Activated CD8-positive, alpha-beta memory T cell treated with anti-CD3 and anti-CD28 coated beads for 48 hours (primary cell): ENCODE measurements around the gene SPACA7.
"Not testable (repeated sequence)": the region's sequence is repeated elsewhere in the genome, so short reads cannot be mapped to it uniquely, and the experiment has no call there.

Source experiments
- DNase-seq, 3 experiments: peaks; one replicate each; pipeline ENCODE4 v3.0.0-alpha.2; 2020; ENCODE audit warnings: low read depth in 2 of 3, low spot score in 2 of 3

The SPACA7 gene

DNA sequence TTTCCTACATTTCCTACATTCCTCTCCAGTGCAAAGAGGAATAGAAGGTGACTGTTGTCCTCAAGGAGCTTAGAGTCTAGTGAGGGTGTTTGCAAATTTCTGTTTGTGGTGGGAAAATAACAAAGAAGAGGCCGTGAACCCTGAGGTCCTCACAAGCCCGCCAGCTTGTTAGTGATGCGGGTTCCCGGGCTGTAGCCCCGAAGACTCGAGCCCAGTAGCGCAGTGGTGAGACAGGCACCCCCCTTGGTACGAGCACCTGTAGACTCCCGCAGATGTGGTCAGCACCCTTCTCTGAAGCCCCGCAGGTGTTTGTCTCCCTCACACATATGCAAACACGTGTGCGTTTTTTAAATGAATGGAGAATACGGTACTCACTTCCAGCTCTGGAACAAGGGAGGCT is 26.5 kb upstream of the SPACA7 start:
- DNase-seq = no peak

DNA sequence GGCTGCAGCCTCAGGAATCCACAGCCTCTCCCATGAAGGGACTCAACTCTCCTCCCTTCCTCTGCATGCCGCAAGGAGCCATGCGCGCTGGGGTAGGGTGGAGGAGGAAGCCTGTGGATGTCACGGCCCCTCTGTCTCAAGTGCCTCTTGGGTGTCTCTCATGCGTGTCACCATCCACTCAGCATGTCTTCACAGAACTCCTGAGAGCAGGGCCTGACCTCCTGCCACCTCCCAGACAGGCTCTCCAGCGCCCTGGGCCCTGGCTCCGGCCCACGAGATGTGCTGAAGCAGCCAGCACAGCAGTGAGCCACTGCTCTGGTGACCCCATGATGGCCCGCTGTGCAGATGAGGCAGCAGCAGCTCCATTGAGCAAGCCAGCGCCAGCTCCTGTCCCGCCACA is 25.9 kb upstream of the SPACA7 start:
- no peak for DNase-seq

GRCh38 chr13:112351825-112352224 is 24.3 kb upstream of the SPACA7 start:
- DNase-seq = no peak

GRCh38 chr13:112353856-112354255 is 22.3 kb upstream of the SPACA7 start:
- DNase-seq = no peak

DNA sequence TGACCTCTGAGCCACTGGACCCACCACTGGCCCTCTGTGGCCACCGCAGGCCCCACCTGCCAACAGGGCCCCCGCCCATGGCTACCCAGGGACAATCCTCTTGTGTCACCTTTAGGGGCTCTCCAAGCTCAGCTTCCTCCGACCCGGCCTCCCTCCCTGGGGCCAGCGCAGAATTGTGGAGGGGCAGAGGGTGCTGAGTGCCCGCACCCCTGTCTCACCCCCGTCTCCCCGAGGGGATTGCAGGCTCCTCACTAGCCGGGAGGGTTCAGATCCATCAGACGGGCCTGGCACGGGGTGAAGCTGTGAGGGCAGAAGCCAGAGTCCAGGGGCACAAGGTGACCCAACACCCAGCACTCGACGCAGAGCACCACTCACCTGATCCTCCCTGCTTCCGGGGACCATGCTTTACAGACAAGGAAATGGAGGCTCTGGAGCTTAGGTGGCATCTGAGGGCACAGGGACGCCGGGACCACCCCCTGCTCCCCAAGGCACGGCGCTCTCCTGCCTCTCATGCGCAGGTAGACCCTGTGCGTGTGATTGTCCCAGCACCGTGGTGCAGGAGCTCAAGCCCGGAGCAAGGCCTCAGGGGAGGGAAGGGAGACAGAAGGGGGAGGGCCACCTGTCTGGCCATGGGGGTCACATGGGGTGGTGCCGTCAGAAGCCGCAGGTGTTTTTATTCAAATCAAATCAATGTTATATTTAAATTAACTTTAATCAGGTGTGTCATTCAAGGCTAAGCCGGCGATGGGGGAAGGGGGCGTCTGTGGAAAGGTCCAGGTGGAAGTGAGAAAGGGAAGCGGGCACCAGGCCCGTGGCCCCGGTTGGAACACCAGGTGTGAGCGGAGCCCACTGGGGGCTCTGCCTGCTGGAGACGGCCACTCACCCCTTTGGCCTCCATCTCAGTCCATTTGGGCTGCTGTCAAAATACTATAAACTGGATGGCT is 21.6 kb upstream of the SPACA7 start:
- DNase-seq = no peak

DNA sequence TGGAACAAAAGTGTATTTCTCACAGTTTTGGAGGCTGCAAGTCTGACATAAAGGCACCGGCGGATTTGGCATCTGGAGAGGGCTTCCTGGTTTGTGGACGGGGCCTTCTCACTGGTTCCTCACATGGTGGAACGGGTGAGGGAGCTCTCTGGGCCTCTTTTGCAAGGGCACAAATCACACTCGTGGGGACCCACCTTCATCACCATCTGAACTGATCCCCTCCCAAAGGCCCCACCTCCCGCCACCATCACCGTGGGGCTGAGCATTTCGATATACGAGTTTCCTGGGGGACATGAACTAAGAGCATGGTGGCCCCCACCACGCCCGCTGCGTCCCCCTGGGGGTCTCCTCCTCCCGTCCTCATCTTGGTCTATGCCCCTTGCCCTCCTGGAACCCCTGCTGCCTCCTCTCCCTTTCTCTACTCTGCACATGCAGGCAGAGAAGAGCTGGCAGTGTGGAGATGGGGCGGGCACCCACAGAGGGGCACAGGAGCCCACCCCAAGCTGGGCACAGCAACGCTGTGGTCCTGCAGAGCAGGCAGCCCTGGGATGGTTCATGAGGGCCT is 20.8 kb upstream of the SPACA7 start:
- DNase-seq = no peak

DNA sequence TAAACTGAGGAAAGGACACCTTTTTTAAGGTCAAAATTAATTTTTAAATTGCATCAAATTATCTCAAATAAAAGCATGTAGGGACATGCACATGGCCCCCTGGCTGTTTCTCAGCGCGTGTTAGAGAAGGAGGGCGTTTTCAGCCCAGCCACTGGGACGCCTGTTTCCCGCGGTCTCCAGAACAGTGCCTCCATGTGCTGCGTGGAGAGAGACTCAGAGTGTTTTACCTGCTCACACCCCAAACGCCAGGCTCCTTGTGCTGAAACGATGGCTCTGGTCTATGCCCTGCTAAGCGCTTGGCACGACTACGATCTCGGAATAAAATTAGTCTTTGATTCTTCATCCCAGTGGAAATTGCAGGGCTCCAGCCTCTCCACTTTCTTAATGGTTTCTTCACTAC is 20.0 kb upstream of the SPACA7 start:
- DNase-seq = no peak

DNA sequence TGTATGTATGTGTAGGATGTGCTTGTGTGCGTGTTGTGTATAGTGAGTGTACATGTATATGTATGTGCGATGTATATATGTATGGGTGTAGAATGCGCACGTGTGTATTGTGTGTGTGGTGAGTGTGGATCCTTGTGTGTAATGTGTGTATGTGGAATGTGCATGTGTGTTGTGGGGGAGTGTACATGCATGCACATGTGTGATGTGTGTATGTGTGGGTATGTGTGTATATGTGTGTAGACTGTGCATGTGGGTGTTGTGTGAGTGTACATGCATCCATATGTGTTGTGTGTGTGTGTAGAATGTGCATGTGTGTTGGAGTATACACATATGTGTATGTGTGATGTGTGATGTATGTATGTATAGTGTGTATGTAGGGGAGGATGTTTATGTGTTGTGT is 18.0 kb upstream of the SPACA7 start:
- DNase-seq = no peak

DNA sequence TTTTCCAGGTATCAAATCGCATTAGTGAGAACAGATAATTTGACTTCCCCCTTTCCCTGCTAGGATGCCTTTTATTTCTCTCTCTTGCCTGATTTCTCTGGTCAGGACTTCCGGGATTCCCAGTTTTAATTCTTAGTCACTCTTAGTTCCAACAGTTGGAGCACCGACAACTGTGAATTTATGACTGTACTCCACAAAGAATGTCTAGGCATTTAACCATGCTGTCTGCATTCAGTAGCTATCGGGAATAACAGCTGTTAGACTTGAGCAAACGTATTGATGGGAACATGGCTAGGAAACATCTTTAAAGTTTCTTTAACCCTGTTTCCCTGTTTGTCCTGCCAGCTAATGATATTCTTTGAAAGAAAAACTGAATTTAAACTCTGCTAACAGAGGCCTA is 14.1 kb upstream of the SPACA7 start:
- no peak for DNase-seq

GRCh38 chr13:112363867-112364528 is 12.2 kb upstream of the SPACA7 start:
- DNase-seq = no peak

GRCh38 chr13:112366907-112367646 is 9.1 kb upstream of the SPACA7 start:
- no peak for DNase-seq

GRCh38 chr13:112368883-112369282 is 7.3 kb upstream of the SPACA7 start:
- no peak for DNase-seq

- no peak for DNase-seq
Observed at GRCh38 chr13:112370311-112370710, 5.8 kb upstream of the SPACA7 start.

DNA sequence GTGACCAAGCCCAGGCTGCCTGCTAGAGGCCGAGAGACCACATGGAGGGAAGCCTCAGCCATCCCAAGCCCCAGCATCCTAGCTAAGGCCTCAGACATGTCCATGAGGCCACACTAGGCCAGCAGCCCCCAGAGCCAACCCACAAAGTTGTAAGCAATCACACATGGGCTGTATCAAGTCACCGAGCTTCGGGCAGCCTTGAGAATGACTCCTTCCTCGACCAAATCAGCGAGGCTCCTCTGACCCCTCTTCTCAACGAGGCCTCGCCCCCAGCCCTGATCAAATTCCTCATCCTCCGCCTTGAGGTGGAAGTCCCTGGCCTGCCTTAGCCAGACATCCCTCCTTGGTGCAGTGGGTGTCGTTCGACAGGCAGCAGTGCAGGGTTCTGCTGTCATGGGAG is 1.9 kb upstream of the SPACA7 start:
- DNase-seq = no peak

GRCh38 chr13:112391746-112392145 is 15.6 kb downstream of the SPACA7 start:
- DNase-seq = no peak

- no peak for DNase-seq
Observed at GRCh38 chr13:112392719-112393118, 16.6 kb downstream of the SPACA7 start.

DNA sequence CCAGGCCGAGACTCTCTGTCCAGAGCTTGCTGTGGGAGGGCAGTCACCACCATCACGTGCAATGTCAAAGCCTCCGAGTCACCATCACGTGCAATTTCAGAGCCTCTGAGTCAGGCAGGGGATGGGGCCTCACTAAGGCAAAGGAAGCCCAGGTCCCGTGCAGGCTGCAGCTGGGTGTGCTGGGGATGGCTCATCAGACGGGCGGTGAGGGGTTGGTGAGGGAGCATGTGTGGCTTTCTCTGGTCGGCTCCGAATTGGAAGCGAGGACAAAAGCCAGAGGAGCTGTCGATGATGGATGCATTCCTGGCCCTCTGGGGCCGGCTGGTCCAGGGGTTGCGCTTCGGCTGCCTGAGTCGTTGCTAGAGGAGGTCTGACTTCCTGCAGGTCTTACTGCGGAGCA is 18.9 kb downstream of the SPACA7 start:
- DNase-seq = not testable (repeated sequence)

- not testable (repeated sequence) for DNase-seq
Observed at GRCh38 chr13:112395941-112396340, 19.8 kb downstream of the SPACA7 start.

DNA sequence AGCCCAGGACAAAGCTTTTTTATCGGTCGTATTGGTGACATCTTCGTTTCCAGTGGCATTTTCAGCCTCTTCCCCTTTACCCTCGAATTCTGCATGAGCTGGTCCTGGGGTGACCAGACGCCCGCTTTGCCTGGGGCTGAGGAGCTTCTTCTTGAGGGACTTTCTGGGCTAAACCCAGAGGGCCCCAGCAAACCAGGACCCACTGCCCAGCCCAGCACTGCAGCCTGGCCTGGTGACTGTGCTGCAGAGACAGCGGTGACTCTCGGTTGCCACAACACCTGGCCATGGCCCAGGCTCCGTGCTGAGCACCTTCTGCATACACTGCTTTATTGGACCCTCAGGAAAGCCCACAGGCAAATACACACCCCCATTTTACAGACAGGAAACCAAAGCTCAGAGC is 21.0 kb downstream of the SPACA7 start:
- DNase-seq = no peak

- not testable (repeated sequence) for DNase-seq
Observed at GRCh38 chr13:112398347-112398746, 22.2 kb downstream of the SPACA7 start.

- not testable (repeated sequence) for DNase-seq
Observed at GRCh38 chr13:112409828-112410227, 33.7 kb downstream of the SPACA7 start.
